Activated T-cell treated with anti-CD3 and anti-CD28 coated beads, Interleukin-2, amount 50 U/mL, for 1 hour (primary cell): ENCODE data around the gene SPATA31E1.

ENCODE experiments used
- DNase-seq: peaks from one replicate; pipeline ENCODE4 v3.0.0-alpha.2; 2020

Gene SPATA31E1

DNA sequence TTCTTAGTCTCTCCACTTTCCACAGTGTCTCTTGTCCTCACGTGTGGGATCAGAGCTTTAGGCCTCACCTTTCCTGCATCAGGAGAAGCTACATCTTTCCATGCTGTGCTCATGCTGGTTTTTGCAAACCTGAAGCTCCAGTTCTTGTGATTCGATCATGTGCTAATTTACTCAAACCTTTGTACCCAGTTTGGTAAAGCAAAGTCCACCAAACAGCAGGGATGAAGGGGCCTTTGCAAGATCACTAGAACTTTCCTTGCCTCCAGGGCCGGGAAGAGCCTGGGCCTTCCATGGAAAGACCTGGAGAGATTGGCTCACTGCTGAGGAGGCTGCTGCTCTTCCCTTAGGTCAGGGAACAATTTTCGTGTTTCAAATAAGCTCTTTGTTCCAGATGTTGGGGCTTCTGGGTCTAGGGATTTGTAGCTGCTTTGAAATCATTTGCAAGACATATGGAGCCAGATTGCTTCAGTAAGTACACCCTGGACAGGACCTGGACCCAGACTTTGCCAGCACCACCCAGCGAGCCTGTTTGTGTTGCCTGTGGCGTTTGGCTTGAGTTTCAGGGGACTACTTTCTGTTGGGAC lies 18.7 kb upstream of the SPATA31E1 start:
- DNase-seq = no peak

- no peak for DNase-seq
These were observed 17.8 kb upstream of the SPATA31E1 start for GRCh38 chr9:87864915-87865314.

DNA sequence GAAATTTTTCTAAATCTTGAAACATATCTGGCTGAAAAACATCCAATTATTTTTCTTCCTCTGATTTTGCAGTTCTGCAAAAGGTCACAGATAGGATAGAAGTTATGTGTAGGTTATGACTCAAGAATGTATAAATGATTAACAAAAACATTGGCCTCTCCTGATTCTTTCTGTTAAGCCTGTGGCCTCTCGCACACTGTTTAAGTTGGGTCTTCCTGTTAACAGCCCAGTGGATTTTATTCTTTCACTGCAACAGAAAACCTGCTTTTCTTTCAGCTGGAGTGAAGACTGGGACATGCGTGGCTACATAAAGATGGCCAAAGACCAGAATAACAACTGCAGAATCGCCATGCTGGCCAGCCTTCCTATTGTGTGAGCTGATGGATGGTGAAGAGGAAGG lies 17.1 kb upstream of the SPATA31E1 start:
- DNase-seq = no peak

GRCh38 chr9:87867391-87867790 lies 15.3 kb upstream of the SPATA31E1 start:
- DNase-seq = no peak

DNA sequence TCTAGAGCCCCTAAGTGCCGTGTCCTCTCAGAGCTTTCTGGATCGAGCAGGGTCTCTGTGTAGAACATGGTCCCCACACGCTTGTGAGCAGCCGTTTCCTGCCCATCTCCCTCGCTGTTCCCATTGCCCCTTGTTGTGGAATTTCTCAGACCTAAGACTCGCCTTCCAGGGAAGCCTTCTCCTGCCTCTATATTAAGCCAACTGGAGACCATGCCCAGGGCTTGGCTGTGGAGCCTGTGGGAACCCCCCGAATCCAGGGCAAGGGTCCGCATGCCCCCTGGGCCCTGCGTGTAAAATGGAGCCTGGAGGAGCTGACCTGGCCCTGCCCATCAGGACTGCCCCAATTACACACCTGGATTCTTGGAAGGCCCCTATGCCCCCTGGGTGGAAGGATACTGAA lies 14.5 kb upstream of the SPATA31E1 start:
- DNase-seq = no peak

DNA sequence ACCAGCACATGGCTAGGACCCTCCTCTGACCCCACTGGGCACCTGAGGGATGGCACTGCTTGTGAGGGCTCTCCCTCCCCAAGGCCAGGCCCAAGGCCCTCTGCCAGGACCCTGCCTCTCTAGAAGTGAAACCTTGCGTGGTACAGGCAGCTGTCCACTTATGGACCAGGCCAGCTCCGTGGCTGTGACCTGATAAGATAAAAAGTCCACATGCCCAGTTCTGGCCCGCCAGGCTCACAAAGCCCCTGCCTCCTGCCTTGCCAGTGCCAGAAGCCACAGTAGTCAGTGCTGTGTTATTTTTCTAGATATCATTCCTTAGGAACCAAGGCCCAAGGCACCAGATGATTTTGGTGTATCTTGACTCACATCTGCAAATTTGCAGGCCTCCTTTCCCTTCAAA lies 14.0 kb upstream of the SPATA31E1 start:
- DNase-seq = no peak

DNA sequence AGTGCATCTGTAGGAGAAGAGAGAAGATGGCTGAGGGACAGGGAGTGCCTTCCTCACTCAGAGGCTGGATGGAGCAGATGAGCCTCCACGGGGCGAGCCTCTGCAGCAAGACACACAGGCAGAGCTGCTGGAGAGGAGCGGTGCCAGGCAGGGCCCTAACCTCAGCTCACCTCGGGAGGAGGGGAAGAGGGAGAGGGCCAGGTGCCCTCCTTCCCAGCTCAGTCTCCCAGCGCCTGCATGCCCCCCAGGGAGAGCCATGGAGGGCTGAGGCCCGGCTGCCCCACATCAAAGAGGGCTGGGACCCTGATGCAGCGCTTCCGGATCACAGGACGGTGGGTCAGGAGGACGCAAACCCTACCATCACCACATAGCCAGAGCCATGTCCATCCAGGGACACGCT lies 13.6 kb upstream of the SPATA31E1 start:
- DNase-seq = no peak

DNA sequence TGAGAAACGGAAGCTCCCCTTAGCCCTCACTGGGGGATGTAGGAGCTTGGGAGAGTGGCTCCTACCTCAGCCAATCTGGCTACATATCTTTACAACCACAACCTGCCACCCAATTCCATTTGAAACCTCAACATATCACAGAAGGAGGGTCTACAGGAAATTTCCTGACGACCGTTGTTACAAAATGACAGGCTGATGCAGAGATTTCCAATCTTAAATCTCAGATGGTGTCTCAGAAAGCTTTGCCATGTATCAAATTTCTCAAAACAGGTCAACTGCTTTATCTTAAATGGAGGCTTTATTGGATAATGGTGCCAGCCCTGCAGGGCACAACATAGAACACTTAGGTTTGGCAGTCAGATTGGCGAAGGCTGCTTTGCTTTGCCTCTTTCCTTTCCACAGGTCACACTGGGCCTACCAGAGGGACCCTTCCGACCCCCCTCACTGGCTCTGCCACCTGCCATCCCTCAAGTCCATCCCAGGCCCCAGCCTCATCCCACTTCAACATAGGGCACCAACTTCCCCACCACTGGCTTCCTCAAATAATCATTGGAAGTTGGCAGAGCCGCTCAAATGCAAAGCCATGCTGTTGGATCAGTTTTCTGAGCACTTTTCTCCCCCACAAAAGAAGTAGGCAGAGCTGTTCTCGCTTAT lies 11.1 kb upstream of the SPATA31E1 start:
- no peak for DNase-seq

- DNase-seq = no peak
These were observed 10.5 kb upstream of the SPATA31E1 start for GRCh38 chr9:87872079-87872624.

DNA sequence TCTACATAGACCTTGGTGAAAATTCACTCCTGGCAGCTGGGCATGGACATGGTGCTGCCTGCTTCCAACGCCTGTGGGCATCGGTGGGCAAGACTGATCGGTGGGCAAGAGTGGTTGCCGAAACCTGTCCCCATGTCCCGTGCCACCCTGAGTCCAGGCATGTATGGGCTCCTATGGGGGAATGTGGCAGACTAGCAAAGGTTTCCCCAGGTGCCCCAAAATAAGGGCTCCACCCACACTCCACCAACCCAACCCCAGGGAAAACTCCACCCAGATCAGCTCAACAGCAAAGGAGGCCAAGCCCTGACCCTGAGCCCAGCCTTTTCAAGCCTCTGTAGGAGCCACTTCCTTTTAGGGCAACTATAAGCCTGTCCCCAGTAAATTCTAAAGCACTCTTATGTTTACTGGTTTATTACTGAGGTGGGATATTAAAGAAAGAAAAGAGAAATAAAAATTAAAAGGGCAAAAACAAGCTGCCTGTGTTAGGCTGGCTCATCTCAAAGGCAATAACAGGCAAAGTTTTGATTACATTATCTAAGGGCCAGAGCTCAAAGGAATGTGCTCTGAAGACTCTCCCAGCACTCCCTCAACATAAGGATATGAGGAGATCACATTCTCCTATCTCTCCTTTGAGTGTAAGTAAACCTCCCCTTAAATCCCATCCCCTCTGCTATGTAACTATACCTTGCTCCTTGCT lies 8.9 kb upstream of the SPATA31E1 start:
- DNase-seq = no peak

- DNase-seq = no peak
These were observed 8.4 kb upstream of the SPATA31E1 start for GRCh38 chr9:87874304-87874623.

DNA sequence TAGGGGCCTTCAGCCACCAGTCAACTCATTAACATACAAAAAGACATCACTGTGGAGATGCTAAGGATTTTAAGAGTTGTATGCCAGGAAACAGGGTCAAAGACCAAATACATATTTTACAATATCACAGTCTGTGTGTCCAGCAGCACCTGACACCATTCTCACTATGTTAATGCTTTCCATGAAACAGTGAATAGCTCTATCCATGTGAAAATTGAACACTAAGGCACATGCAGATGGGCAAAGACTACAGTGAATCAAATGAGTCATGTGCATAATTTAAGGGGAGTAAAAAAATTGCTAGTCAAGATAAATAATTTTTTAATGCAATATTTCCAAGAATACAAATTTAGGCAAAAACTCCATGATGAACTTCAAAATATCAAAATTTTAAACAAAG lies 7.6 kb upstream of the SPATA31E1 start:
- no peak for DNase-seq

DNA sequence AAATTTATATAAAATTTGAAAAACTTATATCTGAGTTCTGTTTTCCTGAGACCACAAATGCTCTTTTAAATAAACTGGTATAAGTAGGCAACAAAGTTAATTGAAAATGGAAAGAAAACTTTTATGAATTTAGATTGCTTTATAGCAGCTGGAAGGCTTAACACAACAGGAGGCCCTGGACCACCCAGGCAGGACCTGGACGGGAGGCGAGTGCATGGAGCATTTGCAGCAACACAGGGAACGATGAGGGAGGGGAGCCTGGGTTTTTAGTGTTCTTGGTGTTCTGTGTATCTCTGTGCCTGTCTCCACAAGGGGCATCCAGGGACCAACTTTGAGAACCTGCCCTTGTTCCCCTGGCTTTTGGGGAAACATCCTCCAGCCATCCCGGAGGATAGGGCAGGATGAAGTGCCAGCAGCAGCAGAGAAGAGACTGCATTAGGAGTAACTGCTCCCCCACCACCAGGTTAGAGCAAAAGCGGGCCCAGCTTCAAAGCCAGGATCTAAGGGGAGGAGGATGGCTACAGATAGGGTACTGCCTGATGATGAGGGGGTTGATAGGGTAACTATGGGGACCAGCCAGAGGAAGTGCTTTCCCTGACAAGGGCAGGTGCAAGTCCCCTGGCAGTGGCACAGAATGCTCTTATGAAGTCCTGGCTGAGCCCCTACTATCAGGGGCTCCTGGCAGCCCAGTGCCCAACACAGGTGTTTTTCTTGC lies 6.7 kb upstream of the SPATA31E1 start:
- DNase-seq = no peak

GRCh38 chr9:87876708-87877107 lies 6.0 kb upstream of the SPATA31E1 start:
- DNase-seq = no peak

GRCh38 chr9:87878989-87879511 lies 3.6 kb upstream of the SPATA31E1 start:
- DNase-seq = no peak

DNA sequence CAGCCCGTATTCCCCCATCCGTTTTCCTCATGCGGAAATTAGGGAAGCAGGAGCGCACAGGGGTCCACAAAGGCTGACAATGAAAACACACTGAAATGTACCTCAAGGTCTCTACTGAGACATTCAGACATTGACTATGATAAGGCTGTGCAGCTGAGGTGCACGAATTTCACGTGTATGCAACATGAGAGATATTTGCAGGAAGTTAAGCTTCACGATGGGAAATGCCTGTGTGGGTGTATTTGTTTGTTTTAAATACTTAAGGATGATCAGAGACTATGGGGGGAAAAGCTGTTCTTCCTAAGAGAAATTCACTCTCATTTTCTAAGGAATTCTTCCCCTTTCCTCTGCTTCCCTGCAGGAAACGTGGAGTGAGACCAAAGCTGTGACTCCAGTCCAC lies 2.6 kb upstream of the SPATA31E1 start:
- DNase-seq = no peak

- no peak for DNase-seq
These were observed 2.0 kb upstream of the SPATA31E1 start for GRCh38 chr9:87880683-87881082.

- no peak for DNase-seq
These were observed 597 bp downstream of the SPATA31E1 start for GRCh38 chr9:87883274-87883673.

GRCh38 chr9:87883990-87884389 lies 1.3 kb downstream of the SPATA31E1 start:
- no peak for DNase-seq

GRCh38 chr9:87884578-87885459 lies 2.1 kb downstream of the SPATA31E1 start:
- no peak for DNase-seq

GRCh38 chr9:87885484-87886189 lies 3.0 kb downstream of the SPATA31E1 start:
- DNase-seq = no peak
